ENCODE data around the gene GRIN3B. TPM values are rescaled to one million over a fixed set of nuclear protein-coding genes. Genes with fewer than 3 reads are reported as not detected.

Gene GRIN3B
- total and polyA plus RNA-seq, 2 of the 8 experiments (the other 6 are each of a cell fraction or from before 2014, with no cell fraction given): 0.45 to 1.0 TPM

GRCh38 chr19:963486-963951 is 36.7 kb upstream of the GRIN3B start (continued):
- TF ChIP-seq CTCF (IDR thresholded peaks at IDR 0.05; ENCODE audit: control extremely low read depth in 1 of 3, insufficient read depth in 1 of 3, low read depth in 1 of 3, low read length in 3 of 3): no peak
- no peak for TF ChIP-seq RFX5 (IDR thresholded peaks at IDR 0.05; ENCODE audit: borderline replicate concordance, low read depth, low read length)

All from H1 (cell line).